HUES64 (cell line): ENCODE data around the gene KRT5.

Experiments
- H3K27ac ChIP-seq: 2 replicates; pipeline ENCODE4 v1.7.0; 2013; ENCODE audit warnings: low read depth, low read length, inconsistent platforms
- H3K27me3 ChIP-seq: 2 replicates; pipeline ENCODE4 v1.6.1; 2013; ENCODE audit warnings: mild to moderate bottlenecking, low read length; ENCODE audit not compliant: insufficient read depth
- H3K36me3 ChIP-seq: 2 replicates; pipeline ENCODE4 v1.6.1; 2013; ENCODE audit warnings: mild to moderate bottlenecking, low read length; ENCODE audit not compliant: insufficient read depth
- H3K4me1 ChIP-seq: 2 replicates; pipeline ENCODE4 v1.6.1; 2013; ENCODE audit warnings: mild to moderate bottlenecking, low read length, moderate library complexity; ENCODE audit not compliant: insufficient read depth
- H3K4me3 ChIP-seq: 2 replicates; pipeline ENCODE4 v1.5.1; 2013; ENCODE audit warnings: mild to moderate bottlenecking, low read length, moderate library complexity
- H3K9ac ChIP-seq: 2 replicates; pipeline ENCODE4 v1.6.1; 2013; ENCODE audit warnings: mild to moderate bottlenecking, low read depth, low read length
- H3K9me3 ChIP-seq: 2 replicates; pipeline ENCODE4 v1.6.1; 2013; ENCODE audit warnings: low read depth, low read length; ENCODE audit not compliant: insufficient read depth
- whole genome bisulfite sequencing: fragments of 150-250, 120-280 bp; methylation state at CpG from one replicate; pipeline ENCODE4 v1.1.7; 2013; ENCODE audit warnings: missing lambda C conversion rate; 5-methylcytosine and 5-hydroxymethylcytosine counted together

The KRT5 gene

DNA sequence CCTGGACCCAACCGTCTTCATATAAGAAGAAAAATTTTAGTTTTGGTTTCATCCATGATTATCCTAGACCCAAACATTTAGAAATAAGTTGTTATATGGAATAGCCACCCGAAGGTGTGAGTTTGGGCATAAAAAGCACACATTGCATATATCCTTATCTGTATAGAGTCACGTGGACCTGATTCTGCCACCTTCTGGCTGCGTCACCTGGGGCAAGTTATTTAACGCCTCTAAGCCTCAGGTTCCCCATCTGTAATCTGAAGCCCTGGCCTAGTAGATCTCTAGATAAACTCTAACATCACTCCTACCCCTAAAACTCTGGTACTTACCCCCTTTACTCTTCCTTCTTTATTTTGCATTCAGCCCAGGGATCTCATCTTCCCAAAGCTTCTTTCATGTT is 14.3 kb upstream of the KRT5 start:
- H3K9ac ChIP-seq = no peak overlapping the region
- H3K4me3 ChIP-seq = no peak overlapping the region
- no peaks in the 10 kb centered on the region for H3K9me3 ChIP-seq
- H3K27me3 ChIP-seq = no peaks in the 10 kb centered on the region
- no peaks in the 10 kb centered on the region for H3K36me3 ChIP-seq
- H3K4me1 ChIP-seq = no peaks in the 10 kb centered on the region
- WGBS = 72% methylated on average over 4 of the region's 5 CpGs
- no peak overlapping the region for H3K27ac ChIP-seq

DNA sequence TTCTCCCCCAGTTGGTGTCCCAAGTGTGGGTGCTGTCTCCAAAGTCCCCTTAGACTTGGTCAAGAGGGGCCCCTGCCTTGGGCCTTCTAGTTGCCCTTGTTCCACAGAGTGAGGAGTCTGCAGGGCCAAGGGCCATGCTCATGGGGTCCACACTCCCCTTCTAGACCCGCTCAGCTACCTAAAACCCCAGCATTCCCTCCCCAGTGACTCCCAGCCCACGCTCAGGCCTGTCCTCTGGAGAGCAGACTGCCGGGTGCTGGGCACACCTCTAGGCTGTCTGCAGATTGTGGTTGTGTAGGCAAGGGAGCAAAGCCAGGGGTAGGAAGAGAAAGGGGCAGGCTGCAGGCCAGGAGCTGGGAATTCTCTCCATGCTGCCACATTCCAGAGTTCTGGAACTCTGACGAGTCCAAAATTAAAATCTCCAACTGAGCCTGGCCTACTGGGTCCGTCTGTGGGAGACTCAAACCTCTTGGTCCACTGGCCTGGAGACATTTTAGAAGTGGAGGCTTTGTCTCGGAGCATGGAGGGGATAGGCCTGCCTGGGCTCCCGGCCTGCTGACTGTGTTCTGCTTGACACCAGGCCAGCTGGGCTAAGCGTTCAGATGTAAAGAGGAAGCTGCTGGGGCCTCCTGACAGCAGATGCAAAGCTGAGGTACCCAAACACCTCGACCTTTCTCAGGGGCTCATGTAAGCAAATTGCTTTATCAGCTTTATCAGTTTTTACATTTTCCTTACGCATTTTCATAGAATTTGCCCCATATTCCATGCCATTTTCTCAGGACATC is 13.7 kb upstream of the KRT5 start:
- Histone ChIP-seq H3K9me3 (no peaks in the 10 kb centered on the region), H3K27me3 (no peaks in the 10 kb centered on the region), H3K9ac (no peak overlapping the region), H3K27ac (no peak overlapping the region), H3K4me3 (no peak overlapping the region), H3K4me1 (no peaks in the 10 kb centered on the region), H3K36me3 (no peaks in the 10 kb centered on the region)
- WGBS = 93% methylated on average over 10 of the region's 10 CpGs

- no peaks in the 10 kb centered on the region for H3K27me3 ChIP-seq
- 69% methylated on average over 4 of the region's 4 CpGs for WGBS
- H3K27ac ChIP-seq = no peak overlapping the region
- no peaks in the 10 kb centered on the region for H3K36me3 ChIP-seq
- no peaks in the 10 kb centered on the region for H3K4me1 ChIP-seq
- no peak overlapping the region for H3K9ac ChIP-seq
- H3K4me3 ChIP-seq = no peak overlapping the region
- H3K9me3 ChIP-seq = no peaks in the 10 kb centered on the region
Observed at GRCh38 chr12:52532636-52533035, 12.4 kb upstream of the KRT5 start.

- H3K36me3 ChIP-seq = no peaks in the 10 kb centered on the region
- no peaks in the 10 kb centered on the region for H3K9me3 ChIP-seq
- H3K4me3 ChIP-seq = no peak overlapping the region
- 74% methylated on average over 15 of the region's 18 CpGs for WGBS
- no peaks in the 10 kb centered on the region for H3K4me1 ChIP-seq
- H3K27me3 ChIP-seq = no peaks in the 10 kb centered on the region
- H3K27ac ChIP-seq = no peak overlapping the region
- H3K9ac ChIP-seq = no peak overlapping the region
Observed at GRCh38 chr12:52531566-52532300, 11.5 kb upstream of the KRT5 start.

- H3K36me3 ChIP-seq = no peaks in the 10 kb centered on the region
- H3K9me3 ChIP-seq = no peaks in the 10 kb centered on the region
- no peak overlapping the region for H3K27ac ChIP-seq
- no peak overlapping the region for H3K4me3 ChIP-seq
- H3K9ac ChIP-seq = no peak overlapping the region
- no peaks in the 10 kb centered on the region for H3K27me3 ChIP-seq
- 95% methylated on average over 2 of the region's 2 CpGs for WGBS
- H3K4me1 ChIP-seq = no peaks in the 10 kb centered on the region
Observed at GRCh38 chr12:52530905-52531304, 10.7 kb upstream of the KRT5 start.

GRCh38 chr12:52530366-52530765 is 10.2 kb upstream of the KRT5 start:
- H3K36me3 ChIP-seq = no peaks in the 10 kb centered on the region
- no peak overlapping the region for H3K27ac ChIP-seq
- H3K4me1 ChIP-seq = no peaks in the 10 kb centered on the region
- no peaks in the 10 kb centered on the region for H3K27me3 ChIP-seq
- H3K9ac ChIP-seq = no peak overlapping the region
- no peaks in the 10 kb centered on the region for H3K9me3 ChIP-seq
- WGBS = 91% methylated on average over 2 of the region's 2 CpGs
- no peak overlapping the region for H3K4me3 ChIP-seq

DNA sequence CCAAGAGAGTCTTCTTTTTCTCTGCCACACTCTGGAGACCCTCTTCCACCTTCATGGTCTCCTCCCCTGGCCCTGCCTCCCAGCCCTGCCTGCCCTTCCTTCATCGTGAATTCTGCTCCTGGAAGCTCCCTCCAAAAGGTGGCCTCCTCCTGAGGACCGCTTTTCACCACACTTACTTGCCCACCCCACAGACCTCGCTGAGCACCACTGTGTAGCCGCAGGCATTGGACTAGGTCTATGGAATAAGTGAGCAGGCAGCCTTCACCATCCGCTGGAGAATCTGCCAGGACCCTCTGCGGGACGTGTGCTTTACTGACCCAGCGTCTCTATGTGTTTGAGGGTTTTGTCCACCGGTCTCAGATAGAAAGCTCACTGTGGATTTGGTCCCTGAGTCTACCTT is 9.7 kb upstream of the KRT5 start:
- H3K9ac ChIP-seq = no peak overlapping the region
- WGBS = 93% methylated on average over 9 of the region's 9 CpGs

GRCh38 chr12:52529417-52529816 is 9.2 kb upstream of the KRT5 start:
- H3K9ac ChIP-seq = no peak overlapping the region
- H3K27me3 ChIP-seq = no peaks in the 10 kb centered on the region
- no peak overlapping the region for H3K4me3 ChIP-seq
- WGBS = 92% methylated on average over 2 of the region's 2 CpGs
- no peaks in the 10 kb centered on the region for H3K9me3 ChIP-seq
- no peaks in the 10 kb centered on the region for H3K4me1 ChIP-seq
- H3K36me3 ChIP-seq = no peaks in the 10 kb centered on the region
- no peak overlapping the region for H3K27ac ChIP-seq

More for the DNA sequence above, 9.7 kb upstream of the KRT5 start:
- no peaks in the 10 kb centered on the region for H3K4me1 ChIP-seq
- no peak overlapping the region for H3K27ac ChIP-seq
- no peaks in the 10 kb centered on the region for H3K9me3 ChIP-seq
- H3K36me3 ChIP-seq = no peaks in the 10 kb centered on the region
- no peaks in the 10 kb centered on the region for H3K27me3 ChIP-seq
- H3K4me3 ChIP-seq = no peak overlapping the region

DNA sequence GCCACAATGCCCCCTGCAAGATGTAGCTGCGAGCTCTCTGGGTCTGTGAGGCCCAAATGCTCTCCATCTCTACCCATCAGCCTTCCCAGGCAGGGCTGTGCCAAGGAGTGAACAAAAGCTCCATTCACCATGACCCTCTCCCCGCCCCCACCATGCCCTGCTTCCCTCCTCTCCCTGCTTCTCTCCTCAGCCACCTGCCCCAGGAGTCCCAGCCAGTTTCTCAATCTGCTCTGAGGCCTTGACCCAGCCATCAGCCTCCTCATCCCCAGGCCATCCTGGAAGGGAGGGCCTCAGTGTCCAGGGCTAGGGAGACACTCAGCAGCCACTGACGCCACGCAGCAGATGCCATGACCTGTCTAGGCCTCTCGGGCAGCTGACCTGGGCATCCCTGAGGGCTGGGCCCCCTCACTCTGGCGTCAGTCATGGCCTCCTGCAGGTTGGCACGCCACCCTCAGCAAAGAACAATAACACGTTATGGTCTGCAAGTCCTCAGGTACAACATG is 8.5 kb upstream of the KRT5 start:
- WGBS = 92% methylated on average over 8 of the region's 8 CpGs
- no peak overlapping the region for H3K4me3 ChIP-seq
- H3K27me3 ChIP-seq = no peaks in the 10 kb centered on the region
- no peak overlapping the region for H3K27ac ChIP-seq
- H3K4me1 ChIP-seq = no peaks in the 10 kb centered on the region
- H3K36me3 ChIP-seq = no peaks in the 10 kb centered on the region
- H3K9me3 ChIP-seq = no peaks in the 10 kb centered on the region
- no peak overlapping the region for H3K9ac ChIP-seq

GRCh38 chr12:52527121-52527800 is 7.1 kb upstream of the KRT5 start:
- no peaks in the 10 kb centered on the region for H3K4me1 ChIP-seq
- H3K27ac ChIP-seq = no peak overlapping the region
- H3K9me3 ChIP-seq = no peaks in the 10 kb centered on the region
- H3K36me3 ChIP-seq = no peaks in the 10 kb centered on the region
- H3K9ac ChIP-seq = no peak overlapping the region
- WGBS = 65% methylated on average over 4 of the region's 4 CpGs
- H3K27me3 ChIP-seq = no peaks in the 10 kb centered on the region
- no peak overlapping the region for H3K4me3 ChIP-seq

- Histone ChIP-seq H3K4me3 (no peak overlapping the region), H3K4me1 (0 out of 2 replicates have a peak, but pooled peaks cover under 1% of the 10 kb centered on the region), H3K27ac (no peak overlapping the region), H3K36me3 (no peaks in the 10 kb centered on the region), H3K9ac (no peak overlapping the region), H3K27me3 (no peaks in the 10 kb centered on the region), H3K9me3 (no peaks in the 10 kb centered on the region)
- 83% methylated on average over 8 of the region's 8 CpGs for WGBS
Observed at GRCh38 chr12:52526511-52526951, 6.3 kb upstream of the KRT5 start.
